HepG2 (cell line): ENCODE measurements around the gene CBFA2T2. TPM values are rescaled to one million over a fixed set of nuclear protein-coding genes. Genes with fewer than 3 reads are reported as not detected.

ENCODE experiments used
- ARID4A ChIP-seq: sonication (generic); formaldehyde crosslinking; IDR thresholded peaks from 2 replicates; pipeline ENCODE4 v1.5.0; 2020; ENCODE audit warnings: mild to moderate bottlenecking, missing genetic modification reagents, borderline replicate concordance
- ATF2 ChIP-seq: sonication (generic); formaldehyde crosslinking; IDR thresholded peaks from 2 replicates; pipeline ENCODE4 v1.4.0; 2020; ENCODE audit warnings: missing genetic modification reagents
- DMTF1 ChIP-seq: sonication (generic); formaldehyde crosslinking; IDR thresholded peaks from 2 replicates; pipeline ENCODE4 v1.4.0; 2020; ENCODE audit warnings: mild to moderate bottlenecking, missing genetic modification reagents
- HIVEP1 ChIP-seq: sonication (generic); formaldehyde crosslinking; IDR thresholded peaks from 2 replicates; pipeline ENCODE4 v1.4.0; 2020; ENCODE audit warnings: mild to moderate bottlenecking, missing genetic modification reagents
- JUN ChIP-seq: sonication (generic); formaldehyde crosslinking; IDR thresholded peaks from 2 replicates; pipeline ENCODE4 v1.4.0; 2020; ENCODE audit warnings: mild to moderate bottlenecking, missing genetic modification reagents
- MIER3 ChIP-seq: IDR thresholded peaks from 2 replicates; pipeline ENCODE4 v1.6.1; 2016; ENCODE audit warnings: missing compliant biosample characterization, borderline replicate concordance
- NFE2L2 ChIP-seq: fragments of 150-350 bp; IDR thresholded peaks from 2 replicates; pipeline ENCODE4 v1.6.1; 2014; ENCODE audit warnings: low read length
- PHF20 ChIP-seq: sonication (generic); formaldehyde crosslinking; IDR thresholded peaks from 2 replicates; pipeline ENCODE4 v1.5.0; 2020; ENCODE audit warnings: mild to moderate bottlenecking, missing genetic modification reagents
- PHF8 ChIP-seq: sonication (generic); formaldehyde crosslinking; IDR thresholded peaks from 2 replicates; pipeline ENCODE4 v1.5.0; 2020; ENCODE audit warnings: missing genetic modification reagents
- PRDM10 ChIP-seq: sonication (generic); formaldehyde crosslinking; IDR thresholded peaks from 2 replicates; pipeline ENCODE4 v1.4.0; 2020; ENCODE audit warnings: low read depth, missing genetic modification reagents
- SP4 ChIP-seq: sonication (generic); formaldehyde crosslinking; IDR thresholded peaks from 2 replicates; pipeline ENCODE4 v1.8.1; 2023; ENCODE audit warnings: mild to moderate bottlenecking, missing genetic modification reagents
- SRF ChIP-seq: IDR thresholded peaks from 2 replicates; pipeline ENCODE4 v1.6.1; 2011; ENCODE audit warnings: mild to moderate bottlenecking, low read depth, low read length, moderate library complexity
- SRSF4 ChIP-seq: fragments of 200-400 bp; formaldehyde crosslinking; IDR thresholded peaks from one replicate; pipeline ENCODE4 v1.6.1; 2018; ENCODE audit warnings: mild to moderate bottlenecking, low read depth, low read length, moderate library complexity; ENCODE audit not compliant: poor library complexity, severe bottlenecking
- SUZ12 ChIP-seq: fragments of 150-350 bp; IDR thresholded peaks from 2 replicates; pipeline ENCODE4 v1.6.1; 2014; ENCODE audit warnings: low read depth, low read length
- ZNF589 ChIP-seq: sonication (generic); formaldehyde crosslinking; conservative IDR thresholded peaks from 2 replicates; pipeline ENCODE4 v1.8.0; 2022; ENCODE audit warnings: mild to moderate bottlenecking, moderate library complexity, missing genetic modification reagents
- ZSCAN9 ChIP-seq: IDR thresholded peaks from 2 replicates; pipeline ENCODE4 v1.6.1; 2016; ENCODE audit warnings: borderline replicate concordance
- polyA plus RNA-seq, 8 experiments: library from polyadenylated mRNA; depleted of rRNA in 3 of 8; stranded (reverse) in 7 of 8; unstranded in 1 of 8; fragments of >200 nt; fragmentation: Illumina TruSeq in 4 of 8; extraction: Trizol in 4 of 8; gene quantifications; 2 replicates each; pipeline versions ENCODE4 v1.2.1 to v1.2.3, GENCODE V29; 2011 to 2016; ENCODE audit warnings: low read depth in 4 of 8, missing spikeins in 1 of 8, mixed read lengths in 1 of 8; ENCODE audit not compliant: insufficient read depth in 1 of 8
- total RNA-seq, 5 experiments: library from RNA; depleted of rRNA; stranded (reverse); fragments of >200 nt; fragmentation: Illumina TruSeq; extraction: Trizol; gene quantifications; 2 replicates each; pipeline ENCODE4 v1.2.3, GENCODE V29; 2016; ENCODE audit warnings: low read depth in 1 of 5

CBFA2T2 gene
- total and polyA plus RNA-seq, 2 of the 13 experiments (the other 11 are each of a cell fraction or from before 2014, with no cell fraction given) = 6.3 to 21.2 TPM

GRCh38 chr20:33686100-33686983 lies 196.4 kb downstream of the CBFA2T2 start, which contains the start of gene E2F1 (continued):
- no peak for TF ChIP-seq PRDM10 (CRISPR knock-in tag)
- TF ChIP-seq PHF20 (CRISPR knock-in tag) = peak; percentile 51; the same call in 1 of the 2 replicates
- no peak for TF ChIP-seq SRSF4
- TF ChIP-seq ATF2 (CRISPR knock-in tag) = peak; percentile 55; the same call in 1 of the 2 replicates
- peak; percentile 81; the same call in 1 of the 2 replicates for TF ChIP-seq ZSCAN9
- no peak for TF ChIP-seq HIVEP1
- TF ChIP-seq SP4 = peak; percentile 99
- no peak for TF ChIP-seq DMTF1
- peak; percentile 5; the same call in 1 of the 2 replicates for TF ChIP-seq PHF8 (CRISPR knock-in tag)
- TF ChIP-seq NFE2L2 = no peak
- no peak for TF ChIP-seq SUZ12
- TF ChIP-seq ZNF589 (CRISPR knock-in tag) = peak; percentile 77
- peak; percentile 23; the same call in 1 of the 2 replicates for TF ChIP-seq MIER3 (CRISPR knock-in tag)
- TF ChIP-seq JUN (CRISPR knock-in tag) = no peak; the same call in 1 of the 2 replicates
- TF ChIP-seq ARID4A (CRISPR knock-in tag) = peak; percentile 91; the same call in 1 of the 2 replicates
- peak; percentile 10; the same call in 1 of the 2 replicates for TF ChIP-seq SRF
